Neutrophil (primary cell): ENCODE results near the gene NHLH2.

Experiments used
- H3K27ac ChIP-seq: fragments of 200-600 bp; sonication (generic); 2 replicates; pipeline ENCODE4 v1.5.1; 2016; ENCODE audit warnings: mild to moderate bottlenecking, moderate library complexity
- H3K27me3 ChIP-seq: fragments of 200-600 bp; sonication (generic); 2 replicates; pipeline ENCODE4 v1.6.0; 2016; ENCODE audit warnings: mild to moderate bottlenecking
- H3K36me3 ChIP-seq: fragments of 200-600 bp; sonication (generic); 2 replicates; pipeline ENCODE4 v1.5.1; 2017
- H3K4me1 ChIP-seq, 2 experiments: fragments of 200-600 bp in 1 of 2; sonication (generic) in 1 of 2; 1 replicate in 1 of 2; 2 replicates in 1 of 2; pipeline versions ENCODE4 v1.5.1 to v1.6.1; 2013 to 2016; ENCODE audit warnings: low read depth in 1 of 2, low read length in 1 of 2, mild to moderate bottlenecking in 1 of 2, moderate library complexity in 1 of 2; ENCODE audit not compliant: control insufficient read depth in 1 of 2, insufficient read depth in 1 of 2
- H3K4me3 ChIP-seq, 2 experiments: fragments of 200-600 bp in 1 of 2; sonication (generic) in 1 of 2; 1 replicate in 1 of 2; 2 replicates in 1 of 2; pipeline ENCODE4 v1.5.1; 2013 to 2016; ENCODE audit warnings: low read depth in 1 of 2, low read length in 1 of 2, mild to moderate bottlenecking in 1 of 2, moderate library complexity in 1 of 2
- H3K9me3 ChIP-seq: fragments of 200-600 bp; sonication (generic); 2 replicates; pipeline ENCODE4 v1.5.1; 2016
- CTCF ChIP-seq: fragments of 200-600 bp; sonication (generic); IDR thresholded peaks from 2 replicates; pipeline ENCODE4 v1.5.1; 2016; ENCODE audit warnings: antibody characterized with exemption

Gene NHLH2

DNA sequence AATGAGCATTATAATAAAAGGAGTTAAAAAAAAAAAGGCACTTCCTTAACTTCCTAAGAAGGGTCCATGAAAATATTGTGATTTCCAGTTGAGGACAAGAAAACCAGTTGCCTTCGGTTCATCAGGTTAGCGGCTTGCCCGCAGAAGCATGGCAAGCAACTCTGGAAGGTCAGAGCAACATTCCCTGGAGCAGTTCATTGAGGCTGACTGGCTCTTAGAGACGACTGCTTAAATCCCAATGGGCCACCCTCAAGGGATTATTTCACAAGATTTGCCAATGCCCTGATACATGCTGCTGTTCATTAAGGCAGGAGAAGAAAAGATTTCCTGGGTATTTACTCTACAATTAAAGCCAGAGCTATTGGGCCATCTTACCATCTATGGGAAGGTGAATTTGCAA is 43.4 kb downstream of the NHLH2 start:
- Histone ChIP-seq H3K4me3 (no peak overlapping the region), H3K27ac (no peak overlapping the region), H3K9me3 (no peaks in the 10 kb centered on the region), H3K36me3 (no peaks in the 10 kb centered on the region), H3K4me1 (no peaks in the 10 kb centered on the region), H3K27me3 (peaks cover 27% of the 10 kb centered on the region)
- TF ChIP-seq CTCF, result no peak

- peaks cover 27% of the 10 kb centered on the region for H3K27me3 ChIP-seq
- TF ChIP-seq CTCF, result no peak
- H3K27ac ChIP-seq, result no peak overlapping the region
- H3K9me3 ChIP-seq, result no peaks in the 10 kb centered on the region
- no peaks in the 10 kb centered on the region for H3K4me1 ChIP-seq
- H3K4me3 ChIP-seq, result no peak overlapping the region
- H3K36me3 ChIP-seq, result no peaks in the 10 kb centered on the region
These were observed 44.0 kb downstream of the NHLH2 start for GRCh38 chr1:115796897-115797296.

- no peaks in the 10 kb centered on the region for H3K36me3 ChIP-seq
- H3K9me3 ChIP-seq, result no peaks in the 10 kb centered on the region
- H3K4me1 ChIP-seq, result no peaks in the 10 kb centered on the region
- peaks cover 27% of the 10 kb centered on the region for H3K27me3 ChIP-seq
- no peak for TF ChIP-seq CTCF
- H3K4me3 ChIP-seq, result no peak overlapping the region
- no peak overlapping the region for H3K27ac ChIP-seq
These were observed 44.9 kb downstream of the NHLH2 start for GRCh38 chr1:115796036-115796435.

DNA sequence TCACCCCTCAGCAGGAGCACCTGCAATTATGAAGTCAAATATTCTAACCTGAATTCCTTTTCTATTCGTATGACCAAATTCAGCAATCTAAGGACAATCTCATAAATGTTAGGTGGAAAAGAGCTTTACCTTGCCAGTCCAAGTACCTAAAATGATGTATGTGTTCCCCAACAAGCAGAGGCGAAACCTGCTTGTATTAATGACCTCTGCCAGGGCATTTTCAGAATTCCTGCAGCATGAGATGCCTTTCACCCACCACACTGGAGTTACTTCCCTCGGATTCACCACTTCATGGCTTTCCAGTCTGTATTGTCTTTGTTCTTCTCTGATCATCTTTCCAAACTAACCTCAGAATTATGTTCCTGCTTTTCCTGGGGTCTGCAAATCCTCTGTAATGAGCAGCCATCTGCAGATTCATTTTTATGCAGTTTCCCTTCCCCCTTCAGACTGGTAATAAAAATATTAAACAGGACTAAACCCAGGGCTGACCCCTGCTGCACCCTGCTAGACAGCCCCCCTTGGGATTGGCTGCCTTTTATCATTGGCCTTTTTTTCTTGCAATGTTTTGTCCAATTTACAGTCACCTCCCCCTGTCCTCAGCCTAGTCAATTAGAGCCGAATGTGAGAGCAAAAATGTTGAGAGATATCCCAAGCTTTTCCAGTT is 45.8 kb downstream of the NHLH2 start:
- Histone ChIP-seq H3K27ac (no peak overlapping the region), H3K4me3 (no peak overlapping the region), H3K27me3 (peaks cover 27% of the 10 kb centered on the region), H3K9me3 (no peaks in the 10 kb centered on the region), H3K4me1 (no peaks in the 10 kb centered on the region), H3K36me3 (no peaks in the 10 kb centered on the region)
- no peak for TF ChIP-seq CTCF

DNA sequence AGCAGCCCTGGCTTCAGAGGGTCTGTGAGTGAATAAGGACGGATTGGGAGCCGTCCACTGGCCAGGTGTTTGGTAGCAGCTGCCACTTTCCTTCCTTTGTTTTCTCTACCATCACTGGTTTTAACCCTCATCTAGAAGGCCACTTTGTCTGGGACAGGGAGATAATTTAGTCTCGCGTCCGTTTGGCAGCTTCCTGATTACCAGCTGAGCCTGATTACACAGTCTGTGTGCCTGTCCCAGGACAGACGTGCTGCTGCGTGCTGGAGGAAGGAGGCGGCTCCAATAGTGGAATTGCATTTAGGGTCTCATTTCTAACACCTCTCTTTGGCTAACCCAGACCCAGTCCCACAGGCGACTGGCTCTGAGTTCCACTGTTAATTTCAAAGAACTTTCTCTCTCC is 47.8 kb downstream of the NHLH2 start:
- Histone ChIP-seq H3K36me3 (no peaks in the 10 kb centered on the region), H3K4me1 (no peaks in the 10 kb centered on the region), H3K9me3 (no peaks in the 10 kb centered on the region), H3K27ac (no peak overlapping the region), H3K27me3 (peaks cover 27% of the 10 kb centered on the region), H3K4me3 (no peak overlapping the region)
- no peak for TF ChIP-seq CTCF
